GM18499 (cell line): ENCODE measurements around the gene DMXL1.

Source experiments
- ATAC-seq: cut with Tn5 transposase; IDR thresholded peaks from one replicate; pipeline ENCODE4 v1.9.1; 2021; ENCODE audit warnings: moderate number of reproducible peaks; ENCODE audit not compliant: insufficient read depth, unreplicated experiment

The DMXL1 gene

GRCh38 chr5:119070828-119071560 is at the start of gene DMXL1:
Gene DMXL1, plus strand, starts transcription at chr5:119071087. Its CDS starts 483 bp downstream, at chr5:119071570.
- ATAC-seq: peak; percentile 75

- ATAC-seq: no peak
Observed at GRCh38 chr5:119021149-119021732, 49.6 kb upstream of the DMXL1 start.

GRCh38 chr5:119022017-119022745 is 48.7 kb upstream of the DMXL1 start:
- ATAC-seq: peak; percentile 39

- no peak for ATAC-seq
Observed at GRCh38 chr5:119022773-119023172, 48.1 kb upstream of the DMXL1 start.

GRCh38 chr5:119028575-119028974 is 42.3 kb upstream of the DMXL1 start:
- no peak for ATAC-seq

- ATAC-seq: peak; percentile 85
Observed at GRCh38 chr5:119031011-119031886, 39.6 kb upstream of the DMXL1 start.

- peak; percentile 44 for ATAC-seq
Observed at GRCh38 chr5:119031905-119032304, 39.0 kb upstream of the DMXL1 start.

GRCh38 chr5:119032656-119033055 is 38.2 kb upstream of the DMXL1 start:
- ATAC-seq: no peak

GRCh38 chr5:119033135-119033534 is 37.8 kb upstream of the DMXL1 start:
- ATAC-seq: no peak

- ATAC-seq: no peak
Observed at GRCh38 chr5:119036101-119036762, 34.7 kb upstream of the DMXL1 start.

GRCh38 chr5:119037496-119038215 is 33.2 kb upstream of the DMXL1 start:
- no peak for ATAC-seq

GRCh38 chr5:119048246-119048645 is 22.6 kb upstream of the DMXL1 start:
- no peak for ATAC-seq

- ATAC-seq: no peak
Observed at GRCh38 chr5:119049824-119050449, 20.9 kb upstream of the DMXL1 start.

GRCh38 chr5:119054101-119054500 is 16.8 kb upstream of the DMXL1 start:
- no peak for ATAC-seq

GRCh38 chr5:119055294-119055693 is 15.6 kb upstream of the DMXL1 start:
- no peak for ATAC-seq

GRCh38 chr5:119058979-119059529 is 11.8 kb upstream of the DMXL1 start:
- no peak for ATAC-seq

- no peak for ATAC-seq
Observed at GRCh38 chr5:119059740-119060255, 11.1 kb upstream of the DMXL1 start.
